Measurements from ENCODE around the gene PTPA.

DNA sequence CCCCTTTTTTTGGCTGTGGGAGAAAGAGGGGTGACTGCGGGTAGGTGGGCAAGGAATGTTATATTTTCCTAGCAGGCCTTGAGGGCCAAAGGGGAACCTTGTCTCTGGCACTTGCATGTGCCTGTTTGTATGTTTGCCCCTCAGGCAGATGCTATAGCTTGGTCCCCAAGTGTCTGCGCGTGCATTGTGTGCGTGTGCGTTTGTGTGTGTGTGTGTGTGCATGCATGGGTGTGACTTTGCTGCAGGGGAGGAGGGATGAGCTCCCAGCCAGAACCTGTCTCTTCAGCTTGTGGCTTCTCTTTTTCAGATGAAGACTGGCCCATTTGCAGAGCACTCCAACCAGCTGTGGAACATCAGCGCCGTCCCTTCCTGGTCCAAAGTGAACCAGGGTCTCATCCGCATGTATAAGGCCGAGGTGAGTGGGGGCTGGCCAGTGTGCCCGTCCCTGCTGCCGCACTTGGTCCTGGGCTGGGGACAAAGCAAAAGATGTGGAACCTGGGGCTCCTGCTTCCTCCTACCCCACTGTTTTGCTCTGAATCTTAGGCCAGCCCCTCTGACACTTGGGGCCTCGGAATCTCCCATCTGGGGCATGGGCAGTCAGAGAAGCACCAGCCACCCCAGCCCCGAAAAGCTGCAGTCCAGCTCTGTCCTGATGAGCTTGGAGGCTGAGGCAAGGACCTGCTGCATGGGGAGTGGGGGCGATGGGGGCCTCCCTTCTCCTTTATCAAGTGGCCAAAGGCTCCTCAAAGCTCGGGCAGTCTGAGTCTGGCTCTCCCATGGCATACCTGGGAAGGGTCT, 31.1 kb downstream of the PTPA start:
- TF ChIP-seq, protein P1, sequence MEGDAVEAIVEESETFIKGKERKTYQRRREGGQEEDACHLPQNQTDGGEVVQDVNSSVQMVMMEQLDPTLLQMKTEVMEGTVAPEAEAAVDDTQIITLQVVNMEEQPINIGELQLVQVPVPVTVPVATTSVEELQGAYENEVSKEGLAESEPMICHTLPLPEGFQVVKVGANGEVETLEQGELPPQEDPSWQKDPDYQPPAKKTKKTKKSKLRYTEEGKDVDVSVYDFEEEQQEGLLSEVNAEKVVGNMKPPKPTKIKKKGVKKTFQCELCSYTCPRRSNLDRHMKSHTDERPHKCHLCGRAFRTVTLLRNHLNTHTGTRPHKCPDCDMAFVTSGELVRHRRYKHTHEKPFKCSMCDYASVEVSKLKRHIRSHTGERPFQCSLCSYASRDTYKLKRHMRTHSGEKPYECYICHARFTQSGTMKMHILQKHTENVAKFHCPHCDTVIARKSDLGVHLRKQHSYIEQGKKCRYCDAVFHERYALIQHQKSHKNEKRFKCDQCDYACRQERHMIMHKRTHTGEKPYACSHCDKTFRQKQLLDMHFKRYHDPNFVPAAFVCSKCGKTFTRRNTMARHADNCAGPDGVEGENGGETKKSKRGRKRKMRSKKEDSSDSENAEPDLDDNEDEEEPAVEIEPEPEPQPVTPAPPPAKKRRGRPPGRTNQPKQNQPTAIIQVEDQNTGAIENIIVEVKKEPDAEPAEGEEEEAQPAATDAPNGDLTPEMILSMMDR (IDR thresholded peaks at IDR 0.05; ENCODE audit: low read depth, low read length), result no peak
- TF ChIP-seq POLR2A (IDR thresholded peaks at IDR 0.05; ENCODE audit: extremely low read depth, insufficient read length), result no peak
